Fibroblast of pulmonary artery (primary cell): ENCODE data around the gene KRT77.

Experiments
- DNase-seq: peaks from one replicate; pipeline ENCODE4 v3.0.0-alpha.2; 2010; ENCODE audit warnings: low read depth
- H3K4me3 ChIP-seq: replicated peaks from 2 replicates; pipeline ENCODE4 v1.5.1; 2011; ENCODE audit warnings: low read depth, mild to moderate bottlenecking, control low read depth, low read length, moderate library complexity
- CTCF ChIP-seq: IDR thresholded peaks from 2 replicates; pipeline ENCODE4 v1.5.1; 2011; ENCODE audit warnings: mild to moderate bottlenecking, control low read depth, low read length, inconsistent platforms; ENCODE audit errors: missing control alignments

The KRT77 gene

GRCh38 chr12:52726451-52726850, 23.1 kb upstream of the KRT77 start:
- TF ChIP-seq CTCF = no peak
- no peak for DNase-seq
- no peak overlapping the region for H3K4me3 ChIP-seq

- TF ChIP-seq CTCF = no peak
- no peak overlapping the region for H3K4me3 ChIP-seq
- DNase-seq = no peak
Observed at GRCh38 chr12:52724384-52724783, 21.1 kb upstream of the KRT77 start.

DNA sequence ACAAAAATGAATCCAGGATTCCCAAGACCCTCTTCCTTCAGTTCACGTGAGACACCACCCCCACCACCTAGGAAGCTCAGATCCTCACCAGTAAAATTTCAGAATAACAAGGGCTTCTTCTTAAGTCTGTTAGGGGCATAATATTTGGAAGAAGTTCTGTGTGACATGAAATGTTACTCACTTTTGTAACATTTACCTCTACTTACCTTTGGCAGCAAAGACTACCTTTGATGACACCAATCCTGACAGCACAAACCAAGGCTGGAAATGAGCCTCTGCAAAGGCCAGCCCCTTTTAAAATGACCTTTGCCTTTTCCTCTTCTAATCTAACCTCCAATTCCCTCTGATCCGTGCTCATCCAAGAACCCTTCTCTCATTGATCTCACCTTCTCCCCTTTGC, 19.4 kb upstream of the KRT77 start:
- DNase-seq = no peak
- H3K4me3 ChIP-seq = no peak overlapping the region
- no peak for TF ChIP-seq CTCF

DNA sequence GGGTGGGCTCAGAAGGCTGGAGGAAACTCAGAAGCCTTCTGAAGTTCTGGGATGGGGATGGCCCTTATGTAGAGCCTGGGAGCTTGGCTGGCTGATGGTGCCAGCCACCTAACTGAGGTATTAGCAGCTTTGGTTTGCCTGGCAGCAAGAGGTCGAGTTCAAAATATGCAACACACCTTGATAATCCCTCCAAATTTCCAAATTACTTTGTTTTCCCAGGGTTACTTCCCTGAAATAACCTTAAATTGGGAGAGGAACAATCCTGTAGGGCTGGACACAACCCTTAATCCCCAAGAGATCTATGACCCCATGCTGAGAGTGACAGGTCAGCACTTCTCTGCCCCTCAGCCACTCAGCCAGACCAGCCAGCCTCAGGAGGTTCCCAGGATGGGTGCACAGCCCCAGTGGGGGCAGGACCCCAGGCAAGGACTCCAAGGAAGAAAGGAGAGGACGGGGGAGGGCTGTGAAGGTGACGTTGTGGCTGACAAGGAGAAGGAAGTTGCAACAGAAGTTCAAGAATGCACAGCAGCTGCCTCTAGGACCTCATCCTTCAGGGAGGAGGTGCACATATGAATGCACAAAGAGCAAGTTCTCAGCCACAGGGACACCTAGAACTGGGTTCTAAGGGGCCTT, 18.6 kb upstream of the KRT77 start:
- no peak overlapping the region for H3K4me3 ChIP-seq
- DNase-seq = no peak
- TF ChIP-seq CTCF = no peak

DNA sequence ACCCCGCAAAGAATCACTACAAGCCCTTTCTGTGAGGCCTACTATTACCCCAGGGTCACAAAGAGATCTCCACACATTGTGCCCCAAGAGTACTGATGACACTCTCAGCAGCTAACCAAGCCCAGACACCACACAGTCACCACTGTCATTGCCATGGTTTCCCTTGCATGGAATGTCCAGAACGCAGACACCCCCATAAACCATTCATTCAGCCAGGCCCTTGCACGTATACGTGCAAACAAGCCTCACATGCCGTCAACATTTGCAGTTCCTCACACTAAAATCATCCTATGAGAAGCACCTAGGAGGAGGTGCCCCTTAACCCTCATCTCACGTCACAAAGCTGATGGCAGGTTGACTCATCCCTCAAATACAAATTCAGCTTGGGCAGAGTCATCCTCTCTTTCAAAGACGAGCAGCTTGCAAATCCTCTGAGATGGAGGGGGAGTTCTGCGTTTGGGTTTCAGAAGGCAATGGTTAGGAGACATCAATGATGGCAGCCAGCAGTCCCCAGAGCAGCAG, 17.1 kb upstream of the KRT77 start:
- DNase-seq = no peak
- no peak for TF ChIP-seq CTCF
- no peak overlapping the region for H3K4me3 ChIP-seq

GRCh38 chr12:52716061-52716460, 12.7 kb upstream of the KRT77 start:
- no peak overlapping the region for H3K4me3 ChIP-seq
- TF ChIP-seq CTCF = no peak
- DNase-seq = no peak

DNA sequence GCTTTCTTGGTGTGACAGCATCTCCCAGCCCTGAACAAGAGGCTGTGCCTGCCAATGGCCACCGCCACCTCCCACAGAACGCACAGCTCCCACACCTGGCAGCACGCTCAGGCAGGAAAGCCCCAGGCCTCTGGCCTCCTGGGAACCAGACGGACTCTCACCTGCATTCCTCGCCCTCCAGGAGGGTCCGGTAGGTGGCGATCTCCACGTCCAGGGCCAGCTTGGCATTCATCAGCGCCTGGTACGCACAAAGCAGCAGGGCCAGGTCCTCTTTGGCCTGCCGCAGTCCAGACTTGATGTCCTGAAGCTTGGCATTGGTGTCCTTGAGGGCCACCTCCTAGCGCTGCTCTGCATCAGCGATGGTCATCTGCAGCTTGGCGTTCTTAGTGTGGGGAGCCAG, 12.1 kb upstream of the KRT77 start:
- no peak overlapping the region for H3K4me3 ChIP-seq
- no peak for TF ChIP-seq CTCF
- no peak for DNase-seq
